ENCODE results near the gene TMEM219.

Gene TMEM219

GRCh38 chr16:29974291-29975133, 12.6 kb downstream of the TMEM219 start (continued):
- peak; percentile 18; the same call in 1 of the 2 replicates for TF ChIP-seq CTCF (tag by site-specific recombination; IDR thresholded peaks at IDR 0.05)
- TF ChIP-seq, protein P1, sequence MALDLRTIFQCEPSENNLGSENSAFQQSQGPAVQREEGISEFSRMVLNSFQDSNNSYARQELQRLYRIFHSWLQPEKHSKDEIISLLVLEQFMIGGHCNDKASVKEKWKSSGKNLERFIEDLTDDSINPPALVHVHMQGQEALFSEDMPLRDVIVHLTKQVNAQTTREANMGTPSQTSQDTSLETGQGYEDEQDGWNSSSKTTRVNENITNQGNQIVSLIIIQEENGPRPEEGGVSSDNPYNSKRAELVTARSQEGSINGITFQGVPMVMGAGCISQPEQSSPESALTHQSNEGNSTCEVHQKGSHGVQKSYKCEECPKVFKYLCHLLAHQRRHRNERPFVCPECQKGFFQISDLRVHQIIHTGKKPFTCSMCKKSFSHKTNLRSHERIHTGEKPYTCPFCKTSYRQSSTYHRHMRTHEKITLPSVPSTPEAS (tag by site-specific recombination; IDR thresholded peaks at IDR 0.05): peak; percentile 60
- TF ChIP-seq KLF17 (tag by site-specific recombination; IDR thresholded peaks at IDR 0.05): 0 out of 2 replicates have a peak, but pooled peaks have one; percentile 62
- TF ChIP-seq ZNF341 (tag by site-specific recombination; IDR thresholded peaks at IDR 0.05; ENCODE audit: low read depth): peak; percentile 29
- TF ChIP-seq ZBTB26 (tag by site-specific recombination; optimal IDR thresholded peaks at IDR 0.05): peak; percentile 17
- TF ChIP-seq ZNF473 (tag by site-specific recombination; IDR thresholded peaks at IDR 0.05): no peak
- TF ChIP-seq ZBTB17 (tag by site-specific recombination; IDR thresholded peaks at IDR 0.05): peak; percentile 96
- 0 out of 2 replicates have a peak, but pooled peaks have one; percentile 2 for TF ChIP-seq ZXDB (tag by site-specific recombination; IDR thresholded peaks at IDR 0.05)

GRCh38 chr16:29975134-29975538, 13.3 kb downstream of the TMEM219 start:
- no peaks in the 10 kb centered on the region for H3K9me3 ChIP-seq (ENCODE audit: control insufficient read depth, insufficient read depth, low read depth, low read length)
- ChIA-PET CTCF (interaction anchor here (0.6 to 2.0 kb wide), 7 partner anchors 10 to 246 kb away, joined by 3 to 5 read pairs (median 4); no protein-coding TSS in a partner anchor), POLR2A (interaction anchor here (0.6 to 5.4 kb wide), 11 partner anchors 11 to 160 kb away, joined by 3 to 58 read pairs (median 5); partner anchors contain the start of genes HIRIP3, INO80E, KCTD13 and PAGR1)
- peak overlapping the region; percentile 72 for H3K4me3 ChIP-seq (ENCODE audit: low read depth, low read length)
- peaks cover 5 to 63% of the 10 kb centered on the region in 2 experiments; a peak in 1 of 3 replicates for H3K36me3 ChIP-seq (ENCODE audit: control insufficient read depth in 2 of 2, insufficient read depth in 1 of 2, low read length in 2 of 2)
- no peak overlapping the region for H3K27ac ChIP-seq (ENCODE audit: extremely low read depth, low read depth, low read length)
- peaks cover 8% of the 10 kb centered on the region for H3K4me1 ChIP-seq (ENCODE audit: control insufficient read depth, insufficient read depth, low read length)
- TF ChIP-seq, protein P2, sequence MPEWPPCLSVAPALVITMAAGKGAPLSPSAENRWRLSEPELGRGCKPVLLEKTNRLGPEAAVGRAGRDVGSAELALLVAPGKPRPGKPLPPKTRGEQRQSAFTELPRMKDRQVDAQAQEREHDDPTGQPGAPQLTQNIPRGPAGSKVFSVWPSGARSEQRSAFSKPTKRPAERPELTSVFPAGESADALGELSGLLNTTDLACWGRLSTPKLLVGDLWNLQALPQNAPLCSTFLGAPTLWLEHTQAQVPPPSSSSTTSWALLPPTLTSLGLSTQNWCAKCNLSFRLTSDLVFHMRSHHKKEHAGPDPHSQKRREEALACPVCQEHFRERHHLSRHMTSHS (tag by site-specific recombination; IDR thresholded peaks at IDR 0.05): no peak
- TF ChIP-seq SP2 (tag by site-specific recombination; IDR thresholded peaks at IDR 0.05) (no peak), ZNF623 (tag by site-specific recombination; IDR thresholded peaks at IDR 0.05) (peak; percentile 21; the same call in 1 of the 2 replicates), ZXDB (tag by site-specific recombination; IDR thresholded peaks at IDR 0.05) (no peak), CTCF (tag by site-specific recombination; IDR thresholded peaks at IDR 0.05) (no peak), ZNF791 (tag by site-specific recombination; IDR thresholded peaks at IDR 0.05) (no peak), ZBTB7A (tag by site-specific recombination; IDR thresholded peaks at IDR 0.05; ENCODE audit: low read depth) (0 out of 2 replicates have a peak, but pooled peaks have one; percentile 11), TRIM28 (IDR thresholded peaks at IDR 0.05; ENCODE audit: borderline replicate concordance, low read length) (peak; percentile 13; the same call in 1 of the 2 replicates), KLF8 (tag by site-specific recombination; IDR thresholded peaks at IDR 0.05) (no peak), GLIS2 (tag by site-specific recombination; IDR thresholded peaks at IDR 0.05) (no peak), ZNF639 (tag by site-specific recombination; IDR thresholded peaks at IDR 0.05) (peak; percentile 13; the same call in 1 of the 2 replicates), GFI1B (tag by site-specific recombination; IDR thresholded peaks at IDR 0.05) (no peak), KLF17 (tag by site-specific recombination; IDR thresholded peaks at IDR 0.05) (0 out of 2 replicates have a peak, but pooled peaks have one; percentile 13), SP7 (tag by site-specific recombination; IDR thresholded peaks at IDR 0.05) (0 out of 2 replicates have a peak, but pooled peaks have one; percentile 8)
- TF ChIP-seq, protein P3, sequence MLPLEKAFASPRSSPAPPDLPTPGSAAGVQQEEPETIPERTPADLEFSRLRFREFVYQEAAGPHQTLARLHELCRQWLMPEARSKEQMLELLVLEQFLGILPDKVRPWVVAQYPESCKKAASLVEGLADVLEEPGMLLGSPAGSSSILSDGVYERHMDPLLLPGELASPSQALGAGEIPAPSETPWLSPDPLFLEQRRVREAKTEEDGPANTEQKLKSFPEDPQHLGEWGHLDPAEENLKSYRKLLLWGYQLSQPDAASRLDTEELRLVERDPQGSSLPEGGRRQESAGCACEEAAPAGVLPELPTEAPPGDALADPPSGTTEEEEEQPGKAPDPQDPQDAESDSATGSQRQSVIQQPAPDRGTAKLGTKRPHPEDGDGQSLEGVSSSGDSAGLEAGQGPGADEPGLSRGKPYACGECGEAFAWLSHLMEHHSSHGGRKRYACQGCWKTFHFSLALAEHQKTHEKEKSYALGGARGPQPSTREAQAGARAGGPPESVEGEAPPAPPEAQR (tag by site-specific recombination; IDR thresholded peaks at IDR 0.05): no peak

Data from HEK293 (cell line).